ENCODE measurements around the gene CD52.
A peak's percentile ranks its signal among the peaks of the same experiment; 100 is the strongest.

DNA sequence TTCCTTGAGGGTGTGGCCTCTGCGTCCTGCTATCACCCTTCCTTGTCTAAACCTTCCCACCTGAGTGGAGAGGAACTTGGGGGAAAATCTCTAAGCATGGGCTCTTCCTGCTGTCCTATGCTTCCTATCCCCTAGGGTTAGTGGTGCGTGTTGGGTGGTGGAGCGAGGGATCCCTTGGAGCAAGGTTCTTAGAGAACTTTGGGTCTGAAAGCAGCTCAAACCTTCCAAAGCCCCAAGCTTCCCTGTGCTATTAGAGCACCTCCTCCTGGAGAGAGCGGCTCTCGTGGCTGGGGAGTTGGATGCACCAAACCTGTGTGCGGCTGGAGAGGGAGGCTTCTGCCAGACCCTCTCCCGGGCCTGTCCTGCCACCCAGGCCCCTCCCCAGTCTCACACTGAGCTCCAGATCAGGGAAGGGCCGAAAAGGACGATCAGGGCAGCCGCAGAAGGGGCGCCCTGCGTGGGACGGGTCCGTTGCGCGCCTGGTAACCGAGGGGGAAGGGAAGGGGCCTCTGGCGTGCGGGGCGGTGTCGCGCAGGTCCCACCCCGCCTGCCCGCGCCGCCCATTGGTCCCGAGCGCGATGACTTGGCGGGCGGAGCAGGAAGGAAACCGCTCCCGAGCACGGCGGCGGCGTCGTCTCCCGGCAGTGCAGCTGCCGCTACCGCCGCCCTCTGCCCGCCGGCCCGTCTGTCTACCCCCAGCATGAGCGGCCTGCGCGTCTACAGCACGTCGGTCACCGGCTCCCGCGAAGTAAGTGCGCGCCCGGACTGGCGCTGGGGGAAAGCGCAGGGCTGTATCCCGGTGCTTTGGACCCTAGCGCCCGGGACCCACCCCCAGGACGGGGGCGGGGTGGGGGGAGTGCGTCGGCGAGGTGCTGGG lies 38.1 kb upstream of the CD52 start, which contains the start of gene SH3BGRL3:
- TF ChIP-seq, protein P1, sequence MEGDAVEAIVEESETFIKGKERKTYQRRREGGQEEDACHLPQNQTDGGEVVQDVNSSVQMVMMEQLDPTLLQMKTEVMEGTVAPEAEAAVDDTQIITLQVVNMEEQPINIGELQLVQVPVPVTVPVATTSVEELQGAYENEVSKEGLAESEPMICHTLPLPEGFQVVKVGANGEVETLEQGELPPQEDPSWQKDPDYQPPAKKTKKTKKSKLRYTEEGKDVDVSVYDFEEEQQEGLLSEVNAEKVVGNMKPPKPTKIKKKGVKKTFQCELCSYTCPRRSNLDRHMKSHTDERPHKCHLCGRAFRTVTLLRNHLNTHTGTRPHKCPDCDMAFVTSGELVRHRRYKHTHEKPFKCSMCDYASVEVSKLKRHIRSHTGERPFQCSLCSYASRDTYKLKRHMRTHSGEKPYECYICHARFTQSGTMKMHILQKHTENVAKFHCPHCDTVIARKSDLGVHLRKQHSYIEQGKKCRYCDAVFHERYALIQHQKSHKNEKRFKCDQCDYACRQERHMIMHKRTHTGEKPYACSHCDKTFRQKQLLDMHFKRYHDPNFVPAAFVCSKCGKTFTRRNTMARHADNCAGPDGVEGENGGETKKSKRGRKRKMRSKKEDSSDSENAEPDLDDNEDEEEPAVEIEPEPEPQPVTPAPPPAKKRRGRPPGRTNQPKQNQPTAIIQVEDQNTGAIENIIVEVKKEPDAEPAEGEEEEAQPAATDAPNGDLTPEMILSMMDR (IDR thresholded peaks at IDR 0.05), result peak in 4 of 6 experiments; percentile 21 to 29 (median 25)
- TF ChIP-seq POLR2A (IDR thresholded peaks at IDR 0.05), result peak; percentile 78 to 91

Measured in adrenal gland (tissue), 5 donors.